Esophagus muscularis mucosa (tissue), 4 donors: ENCODE measurements around the gene MAP3K4. TPM values are rescaled to one million over a fixed set of nuclear protein-coding genes. Genes with fewer than 3 reads are reported as not detected.

Source experiments
- DNase-seq: peaks from one replicate; pipeline ENCODE4 v3.0.0-alpha.2; 2017; ENCODE audit errors: extremely low spot score
- H3K27ac ChIP-seq, 4 donors: fragments of 200-600 bp; sonication (generic); replicated peaks in 1 of 4; 1 replicate in 3 of 4; 2 replicates in 1 of 4; pipeline ENCODE4 v1.5.1; 2016 to 2019; ENCODE audit warnings: mild to moderate bottlenecking in 1 of 4
- H3K27me3 ChIP-seq, 4 donors: fragments of 200-600 bp; sonication (generic); one replicate each; pipeline versions ENCODE4 v1.5.1 to v1.6.0; 2016 to 2019
- H3K36me3 ChIP-seq, 4 donors: fragments of 200-600 bp; sonication (generic); one replicate each; pipeline ENCODE4 v1.5.1; 2016 to 2019
- H3K4me1 ChIP-seq, 4 donors: fragments of 200-600 bp; sonication (generic); one replicate each; pipeline ENCODE4 v1.5.1; 2016 to 2019
- H3K4me3 ChIP-seq, 4 donors: fragments of 200-600 bp; sonication (generic); 1 replicate in 2 of 4; 2 replicates in 2 of 4; pipeline ENCODE4 v1.5.1; 2016 to 2019; ENCODE audit warnings: mild to moderate bottlenecking in 4 of 4, moderate library complexity in 1 of 4
- H3K9me3 ChIP-seq, 4 donors: fragments of 200-600 bp; sonication (generic); 1 replicate in 3 of 4; 2 replicates in 1 of 4; pipeline ENCODE4 v1.5.1; 2016 to 2019
- CTCF ChIP-seq, 3 experiments: fragments of 200-600 bp in 2 of 3; fragments of 450-650 bp in 1 of 3; sonication (generic) in 2 of 3; IDR thresholded peaks; one replicate each; pipeline ENCODE4 v1.5.1; 2017 to 2019; ENCODE audit warnings: antibody characterized with exemption in 3 of 3, mild to moderate bottlenecking in 2 of 3, moderate library complexity in 1 of 3
- EP300 ChIP-seq: sonication (generic); formaldehyde crosslinking; IDR thresholded peaks from one replicate; pipeline ENCODE4 v1.6.1; 2017; ENCODE audit warnings: antibody characterized with exemption
- POLR2A ChIP-seq: fragments of 450-650 bp; IDR thresholded peaks from one replicate; pipeline ENCODE4 v1.6.1; 2017; ENCODE audit warnings: antibody characterized with exemption, moderate library complexity, mild to moderate bottlenecking, low read depth
- POLR2AphosphoS5 ChIP-seq, 2 donors: sonication (generic); formaldehyde crosslinking; IDR thresholded peaks; one replicate each; pipeline ENCODE4 v1.6.1; 2017; ENCODE audit warnings: antibody characterized with exemption in 2 of 2
- WGBS: methylation state at CpG from one replicate; pipeline ENCODE4 v1.1.5; 2018; 5-methylcytosine and 5-hydroxymethylcytosine counted together
- intact Hi-C: fragments of 100-400 bp; cut with DNase I; formaldehyde crosslinking; loops from one replicate; pipeline ENCODE4 v1.15.1; 2023
- total RNA-seq, 4 donors: library from RNA; depleted of rRNA; stranded (reverse); fragments of >200 nt; gene quantifications; one replicate each; pipeline versions ENCODE4 v1.1.0 to v1.2.1, GENCODE V29; 2016

The MAP3K4 gene
- total RNA-seq, 4 donors from 2014 or later = 17.9 to 22.8 (median 21.5) TPM

- Histone ChIP-seq H3K9me3 (no peaks in the 10 kb centered on the region), H3K27ac (no peak overlapping the region), H3K27me3 (no peaks in the 10 kb centered on the region), H3K36me3 (peaks cover 0 to 7% (median 2%) of the 10 kb centered on the region in 4 donors), H3K4me3 (no peak overlapping the region), H3K4me1 (peaks cover 0 to 3% (median 0%) of the 10 kb centered on the region in 4 donors)
- 98% methylated on average over 3 of the region's 3 CpGs for WGBS
- no peak for DNase-seq
- intact Hi-C loops = no loop called here
- TF ChIP-seq EP300 = no peak
- no peak for TF ChIP-seq POLR2A
- no peak for TF ChIP-seq POLR2AphosphoS5 (IDR thresholded peaks at IDR 0.05)
- TF ChIP-seq CTCF (IDR thresholded peaks at IDR 0.05) = no peak
Measured at GRCh38 chr6:161061576-161061975, 70.0 kb downstream of the MAP3K4 start.

- Histone ChIP-seq H3K27me3 (no peaks in the 10 kb centered on the region), H3K4me1 (peaks cover 0 to 4% (median 1%) of the 10 kb centered on the region in 4 donors), H3K27ac (no peak overlapping the region), H3K9me3 (no peaks in the 10 kb centered on the region), H3K36me3 (peaks cover 0 to 7% (median 2%) of the 10 kb centered on the region in 4 donors), H3K4me3 (no peak overlapping the region)
- TF ChIP-seq CTCF (IDR thresholded peaks at IDR 0.05) = no peak
- TF ChIP-seq EP300 = no peak
- no peak for TF ChIP-seq POLR2A
- TF ChIP-seq POLR2AphosphoS5 (IDR thresholded peaks at IDR 0.05) = no peak
- intact Hi-C loops = no loop called here
- WGBS = 100% methylated on average over 1 of the region's 1 CpG
- DNase-seq = no peak
Measured at GRCh38 chr6:161064915-161065314, 73.3 kb downstream of the MAP3K4 start.

- Histone ChIP-seq H3K4me1 (peaks cover 0 to 4% (median 1%) of the 10 kb centered on the region in 4 donors), H3K9me3 (no peaks in the 10 kb centered on the region), H3K27me3 (no peaks in the 10 kb centered on the region), H3K4me3 (no peak overlapping the region), H3K36me3 (peaks cover 0 to 14% (median 5%) of the 10 kb centered on the region in 4 donors), H3K27ac (no peak overlapping the region)
- intact Hi-C loops = no loop called here
- TF ChIP-seq CTCF (IDR thresholded peaks at IDR 0.05) = no peak
- TF ChIP-seq POLR2A = no peak
- no peak for TF ChIP-seq POLR2AphosphoS5 (IDR thresholded peaks at IDR 0.05)
- TF ChIP-seq EP300 = no peak
- no peak for DNase-seq
- 79% methylated on average over 3 of the region's 3 CpGs for WGBS
Measured at GRCh38 chr6:161066511-161066910, 74.9 kb downstream of the MAP3K4 start.

GRCh38 chr6:161067749-161068148 lies 76.2 kb downstream of the MAP3K4 start:
- Histone ChIP-seq H3K27ac (no peak overlapping the region), H3K27me3 (no peaks in the 10 kb centered on the region), H3K4me1 (peaks cover 0 to 4% (median 1%) of the 10 kb centered on the region in 4 donors), H3K9me3 (no peaks in the 10 kb centered on the region), H3K4me3 (no peak overlapping the region), H3K36me3 (peaks cover 0 to 24% (median 8%) of the 10 kb centered on the region in 4 donors)
- DNase-seq = no peak
- intact Hi-C loops = no loop called here
- no peak for TF ChIP-seq POLR2AphosphoS5 (IDR thresholded peaks at IDR 0.05)
- TF ChIP-seq CTCF (IDR thresholded peaks at IDR 0.05) = no peak
- no peak for TF ChIP-seq POLR2A
- TF ChIP-seq EP300 = no peak
- 80% methylated on average over 3 of the region's 3 CpGs for WGBS

- Histone ChIP-seq H3K27me3 (no peaks in the 10 kb centered on the region), H3K4me1 (peaks cover 0 to 4% (median 1%) of the 10 kb centered on the region in 4 donors), H3K27ac (no peak overlapping the region), H3K9me3 (no peaks in the 10 kb centered on the region), H3K4me3 (no peak overlapping the region), H3K36me3 (peaks cover 0 to 26% (median 11%) of the 10 kb centered on the region in 4 donors)
- WGBS = 81% methylated on average over 3 of the region's 3 CpGs
- TF ChIP-seq POLR2AphosphoS5 (IDR thresholded peaks at IDR 0.05) (no peak), EP300 (no peak), CTCF (IDR thresholded peaks at IDR 0.05) (no peak), POLR2A (no peak)
- DNase-seq = no peak
- intact Hi-C loops = no loop called here
Measured at GRCh38 chr6:161068321-161068741, 76.8 kb downstream of the MAP3K4 start.
